ENCODE measurements around the gene SERPINB2. TPM values are rescaled to one million over a fixed set of nuclear protein-coding genes. Genes with fewer than 3 reads are reported as not detected.

The SERPINB2 gene
- total RNA-seq, 1 donor, result 0.72 TPM

GRCh38 chr18:63883617-63884016, 3.9 kb upstream of the SERPINB2 start:
- H3K27ac ChIP-seq (ENCODE audit: low read depth, low read length), result no peak overlapping the region
- DNase-seq (ENCODE audit: insufficient read length, low spot score, missing footprints), result no peak
- no peak overlapping the region for H3K4me3 ChIP-seq (ENCODE audit: insufficient read depth, low read length)
- no peaks in the 10 kb centered on the region for H4K20me1 ChIP-seq (ENCODE audit: insufficient read depth, low read length)
- H3K36me3 ChIP-seq (ENCODE audit: insufficient read depth, low read length), result no peaks in the 10 kb centered on the region
- H3K4me2 ChIP-seq (ENCODE audit: insufficient read depth, low read length), result no peak overlapping the region
- no peaks in the 10 kb centered on the region for H3K79me2 ChIP-seq (ENCODE audit: insufficient read depth, low read length)
- TF ChIP-seq, protein P1, sequence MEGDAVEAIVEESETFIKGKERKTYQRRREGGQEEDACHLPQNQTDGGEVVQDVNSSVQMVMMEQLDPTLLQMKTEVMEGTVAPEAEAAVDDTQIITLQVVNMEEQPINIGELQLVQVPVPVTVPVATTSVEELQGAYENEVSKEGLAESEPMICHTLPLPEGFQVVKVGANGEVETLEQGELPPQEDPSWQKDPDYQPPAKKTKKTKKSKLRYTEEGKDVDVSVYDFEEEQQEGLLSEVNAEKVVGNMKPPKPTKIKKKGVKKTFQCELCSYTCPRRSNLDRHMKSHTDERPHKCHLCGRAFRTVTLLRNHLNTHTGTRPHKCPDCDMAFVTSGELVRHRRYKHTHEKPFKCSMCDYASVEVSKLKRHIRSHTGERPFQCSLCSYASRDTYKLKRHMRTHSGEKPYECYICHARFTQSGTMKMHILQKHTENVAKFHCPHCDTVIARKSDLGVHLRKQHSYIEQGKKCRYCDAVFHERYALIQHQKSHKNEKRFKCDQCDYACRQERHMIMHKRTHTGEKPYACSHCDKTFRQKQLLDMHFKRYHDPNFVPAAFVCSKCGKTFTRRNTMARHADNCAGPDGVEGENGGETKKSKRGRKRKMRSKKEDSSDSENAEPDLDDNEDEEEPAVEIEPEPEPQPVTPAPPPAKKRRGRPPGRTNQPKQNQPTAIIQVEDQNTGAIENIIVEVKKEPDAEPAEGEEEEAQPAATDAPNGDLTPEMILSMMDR (IDR thresholded peaks at IDR 0.05; ENCODE audit: extremely low read depth, low read depth, low read length), result no peak
- H2AFZ ChIP-seq (ENCODE audit: low read length), result no peak overlapping the region
- no peaks in the 10 kb centered on the region for H3K9me3 ChIP-seq (ENCODE audit: low read depth, low read length)
- H3K4me1 ChIP-seq (ENCODE audit: insufficient read depth, low read length), result peaks cover 18% of the 10 kb centered on the region
- no peaks in the 10 kb centered on the region for H3K27me3 ChIP-seq (ENCODE audit: insufficient read depth, low read length)

- no peak overlapping the region for H2AFZ ChIP-seq (ENCODE audit: low read length)
These were observed 1.1 kb downstream of the SERPINB2 start for GRCh38 chr18:63888470-63889190.

GRCh38 chr18:63889626-63890025, 2.1 kb downstream of the SERPINB2 start:
- Histone ChIP-seq H3K4me3 (ENCODE audit: insufficient read depth, low read length) (no peak overlapping the region), H3K4me1 (ENCODE audit: insufficient read depth, low read length) (peaks cover 3% of the 10 kb centered on the region), H3K36me3 (ENCODE audit: insufficient read depth, low read length) (no peaks in the 10 kb centered on the region), H3K27ac (ENCODE audit: low read depth, low read length) (no peak overlapping the region), H3K9me3 (ENCODE audit: low read depth, low read length) (no peaks in the 10 kb centered on the region), H2AFZ (ENCODE audit: low read length) (no peak overlapping the region), H3K79me2 (ENCODE audit: insufficient read depth, low read length) (no peaks in the 10 kb centered on the region), H3K4me2 (ENCODE audit: insufficient read depth, low read length) (no peak overlapping the region), H4K20me1 (ENCODE audit: insufficient read depth, low read length) (no peaks in the 10 kb centered on the region), H3K27me3 (ENCODE audit: insufficient read depth, low read length) (peaks cover 4% of the 10 kb centered on the region)
- no peak for DNase-seq (ENCODE audit: insufficient read length, low spot score, missing footprints)
- TF ChIP-seq, protein P1 (IDR thresholded peaks at IDR 0.05; ENCODE audit: extremely low read depth, low read depth, low read length), result no peak

More at GRCh38 chr18:63888470-63889190, 1.1 kb downstream of the SERPINB2 start:
- no peaks in the 10 kb centered on the region for H3K9me3 ChIP-seq (ENCODE audit: low read depth, low read length)
- no peak overlapping the region for H3K4me3 ChIP-seq (ENCODE audit: insufficient read depth, low read length)
- H3K79me2 ChIP-seq (ENCODE audit: insufficient read depth, low read length), result no peaks in the 10 kb centered on the region
- H3K4me1 ChIP-seq (ENCODE audit: insufficient read depth, low read length), result peaks cover 3% of the 10 kb centered on the region
- H3K4me2 ChIP-seq (ENCODE audit: insufficient read depth, low read length), result no peak overlapping the region
- TF ChIP-seq, protein P1 (IDR thresholded peaks at IDR 0.05; ENCODE audit: extremely low read depth, low read depth, low read length), result no peak
- no peak for DNase-seq (ENCODE audit: insufficient read length, low spot score, missing footprints)
- no peaks in the 10 kb centered on the region for H3K36me3 ChIP-seq (ENCODE audit: insufficient read depth, low read length)
- peaks cover 4% of the 10 kb centered on the region for H3K27me3 ChIP-seq (ENCODE audit: insufficient read depth, low read length)
- no peaks in the 10 kb centered on the region for H4K20me1 ChIP-seq (ENCODE audit: insufficient read depth, low read length)
- H3K27ac ChIP-seq (ENCODE audit: low read depth, low read length), result no peak overlapping the region

DNA sequence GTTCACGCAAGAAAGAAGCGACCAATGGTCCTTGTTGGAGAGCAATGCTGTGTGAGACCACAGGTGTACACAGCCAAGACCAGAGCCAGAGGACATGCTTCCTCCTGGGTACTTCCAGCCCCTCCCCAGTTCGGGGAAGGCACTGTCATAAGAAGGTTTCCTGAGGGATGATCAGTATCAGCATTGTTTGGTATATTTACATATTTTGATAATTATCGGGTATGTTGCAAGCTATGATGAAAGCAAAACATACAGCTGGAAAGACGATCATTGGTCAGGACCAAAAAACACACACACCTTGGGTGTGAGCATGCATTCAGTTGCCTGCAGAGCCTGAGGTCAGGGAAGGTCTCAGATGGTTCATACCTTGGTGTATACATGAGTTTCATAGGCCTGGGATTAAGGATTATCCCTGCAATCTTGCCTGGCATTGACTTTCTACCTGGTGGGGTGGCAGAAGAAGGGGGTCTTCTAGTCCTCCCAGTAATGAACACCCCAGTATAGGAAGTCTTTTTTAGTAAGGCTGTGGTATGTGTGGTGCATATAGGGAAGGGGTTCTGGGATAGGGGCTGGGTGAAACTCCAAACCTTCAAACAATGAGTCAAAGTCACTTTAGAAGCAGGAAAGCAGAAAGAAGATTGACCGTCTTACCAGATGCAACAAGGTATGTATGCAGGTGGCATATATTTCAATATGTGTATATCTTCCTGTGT, 2.9 kb downstream of the SERPINB2 start:
- Histone ChIP-seq H3K4me1 (ENCODE audit: insufficient read depth, low read length) (peaks cover 3% of the 10 kb centered on the region), H3K36me3 (ENCODE audit: insufficient read depth, low read length) (no peaks in the 10 kb centered on the region), H3K9me3 (ENCODE audit: low read depth, low read length) (no peaks in the 10 kb centered on the region), H4K20me1 (ENCODE audit: insufficient read depth, low read length) (no peaks in the 10 kb centered on the region), H3K4me2 (ENCODE audit: insufficient read depth, low read length) (no peak overlapping the region), H3K27me3 (ENCODE audit: insufficient read depth, low read length) (peaks cover 4% of the 10 kb centered on the region), H3K4me3 (ENCODE audit: insufficient read depth, low read length) (no peak overlapping the region), H3K27ac (ENCODE audit: low read depth, low read length) (no peak overlapping the region), H2AFZ (ENCODE audit: low read length) (no peak overlapping the region), H3K79me2 (ENCODE audit: insufficient read depth, low read length) (no peaks in the 10 kb centered on the region)
- TF ChIP-seq, protein P1 (IDR thresholded peaks at IDR 0.05; ENCODE audit: extremely low read depth, low read depth, low read length), result no peak
- peak; percentile 48 for DNase-seq (ENCODE audit: insufficient read length, low spot score, missing footprints)
